ENCODE data around the gene KPNA5.

KPNA5 gene

DNA sequence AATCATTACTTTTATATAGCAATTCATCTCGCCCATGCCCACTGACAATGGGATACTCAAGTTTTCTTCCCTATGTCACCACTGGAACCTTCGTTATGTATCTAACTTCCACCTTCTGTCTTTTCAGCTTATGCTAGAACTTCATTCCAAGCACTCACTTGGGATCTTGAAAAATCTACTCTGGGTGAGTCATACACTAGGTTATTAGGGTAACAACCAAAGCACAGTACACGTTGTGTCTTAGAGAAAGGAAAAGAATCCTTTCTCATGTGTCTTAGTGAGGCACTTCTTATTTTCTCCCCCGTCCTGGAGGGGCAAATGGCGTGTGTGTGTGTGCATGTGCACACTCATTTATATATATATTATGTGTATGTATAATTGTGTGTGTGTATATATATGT is 102.8 kb downstream of the KPNA5 start:
- DNase-seq (ENCODE audit: low read depth in 1 of 2, low spot score in 1 of 2): no peak

Data from stimulated activated CD4-positive, alpha-beta T cell treated with anti-CD3 and anti-CD28 coated beads, Interleukin-15, amount 100 ng/mL, for 1 hour (primary cell).